ENCODE data around the gene MACROD2. TPM values are rescaled to one million over a fixed set of nuclear protein-coding genes. Genes with fewer than 3 reads are reported as not detected.

MACROD2 gene
- total and polyA plus RNA-seq, 8 donors, result 0.78 to 31.3 (median 10.9) TPM; not detected in 1

DNA sequence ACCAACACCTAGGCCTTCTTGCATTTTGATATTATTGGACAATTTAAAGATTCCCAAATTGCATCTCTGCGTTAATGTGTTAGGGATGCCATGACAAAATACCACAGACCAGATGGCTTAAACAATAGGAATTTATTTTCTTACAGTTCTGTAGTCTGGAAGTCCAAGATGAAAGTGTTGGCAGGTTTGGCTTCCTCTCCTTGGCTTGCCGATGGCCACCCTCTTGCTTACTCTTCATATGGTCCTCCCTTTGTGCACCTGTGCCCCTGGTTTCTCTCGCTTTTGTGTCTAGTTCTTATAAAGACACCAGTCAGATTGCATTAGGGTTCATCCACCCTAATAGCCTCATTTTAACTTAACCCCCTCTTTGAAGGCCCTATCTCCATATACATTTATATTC lies 1184.5 kb downstream of the MACROD2 start:
- no peaks in the 10 kb centered on the region for H3K4me1 ChIP-seq
- H3K4me3 ChIP-seq, result no peak overlapping the region
- H3K27ac ChIP-seq, result no peak overlapping the region
- peaks cover 0 to 14% (median 9%) of the 10 kb centered on the region in 4 donors for H3K9me3 ChIP-seq
- WGBS, 5 donors, result 90 to 97% (median 96%) methylated on average over 3 of the region's 3 CpGs
- H3K36me3 ChIP-seq, result no peaks in the 10 kb centered on the region
- TF ChIP-seq EP300 (IDR thresholded peaks at IDR 0.05), result no peak
- TF ChIP-seq POLR2A (IDR thresholded peaks at IDR 0.05), result no peak
- TF ChIP-seq, protein P1, sequence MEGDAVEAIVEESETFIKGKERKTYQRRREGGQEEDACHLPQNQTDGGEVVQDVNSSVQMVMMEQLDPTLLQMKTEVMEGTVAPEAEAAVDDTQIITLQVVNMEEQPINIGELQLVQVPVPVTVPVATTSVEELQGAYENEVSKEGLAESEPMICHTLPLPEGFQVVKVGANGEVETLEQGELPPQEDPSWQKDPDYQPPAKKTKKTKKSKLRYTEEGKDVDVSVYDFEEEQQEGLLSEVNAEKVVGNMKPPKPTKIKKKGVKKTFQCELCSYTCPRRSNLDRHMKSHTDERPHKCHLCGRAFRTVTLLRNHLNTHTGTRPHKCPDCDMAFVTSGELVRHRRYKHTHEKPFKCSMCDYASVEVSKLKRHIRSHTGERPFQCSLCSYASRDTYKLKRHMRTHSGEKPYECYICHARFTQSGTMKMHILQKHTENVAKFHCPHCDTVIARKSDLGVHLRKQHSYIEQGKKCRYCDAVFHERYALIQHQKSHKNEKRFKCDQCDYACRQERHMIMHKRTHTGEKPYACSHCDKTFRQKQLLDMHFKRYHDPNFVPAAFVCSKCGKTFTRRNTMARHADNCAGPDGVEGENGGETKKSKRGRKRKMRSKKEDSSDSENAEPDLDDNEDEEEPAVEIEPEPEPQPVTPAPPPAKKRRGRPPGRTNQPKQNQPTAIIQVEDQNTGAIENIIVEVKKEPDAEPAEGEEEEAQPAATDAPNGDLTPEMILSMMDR (IDR thresholded peaks at IDR 0.05), result no peak
- no peak for TF ChIP-seq POLR2AphosphoS5 (IDR thresholded peaks at IDR 0.05)
- intact Hi-C loops (cut with DNase I; ENCODE audit: low total_unique reads), result no loop called here
- no peaks in the 10 kb centered on the region for H3K27me3 ChIP-seq
- DNase-seq, result no peak

DNA sequence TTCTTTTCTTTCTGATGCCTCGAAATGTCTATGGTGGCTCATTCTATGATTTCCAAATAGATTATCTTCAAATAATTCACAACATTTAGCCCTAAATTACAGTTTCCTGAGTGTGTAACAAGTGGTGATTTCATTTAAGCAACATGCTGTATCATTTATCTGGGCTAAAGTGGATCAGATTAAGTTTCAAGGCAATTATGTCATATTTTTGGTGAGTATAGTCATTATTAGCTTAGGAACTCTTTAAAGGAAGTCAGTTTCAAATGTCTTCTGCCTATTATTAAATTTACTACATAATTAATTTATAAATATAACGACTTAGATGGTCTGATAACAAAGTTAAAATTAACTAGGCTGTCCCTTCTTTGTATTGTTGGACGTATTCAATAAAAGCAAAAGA lies 1190.0 kb downstream of the MACROD2 start:
- Histone ChIP-seq H3K27me3 (no peaks in the 10 kb centered on the region), H3K36me3 (no peaks in the 10 kb centered on the region), H3K4me3 (no peak overlapping the region), H3K4me1 (no peaks in the 10 kb centered on the region), H3K27ac (no peak overlapping the region), H3K9me3 (no peaks in the 10 kb centered on the region)
- 60 to 69% (median 65%) methylated on average over 3 of the region's 3 CpGs for WGBS, 5 donors
- DNase-seq, result no peak
- intact Hi-C loops (cut with DNase I; ENCODE audit: low total_unique reads), result no loop called here
- TF ChIP-seq POLR2A (IDR thresholded peaks at IDR 0.05) (no peak), POLR2AphosphoS5 (IDR thresholded peaks at IDR 0.05) (no peak), EP300 (IDR thresholded peaks at IDR 0.05) (no peak)
- TF ChIP-seq, protein P1 (IDR thresholded peaks at IDR 0.05), result no peak

DNA sequence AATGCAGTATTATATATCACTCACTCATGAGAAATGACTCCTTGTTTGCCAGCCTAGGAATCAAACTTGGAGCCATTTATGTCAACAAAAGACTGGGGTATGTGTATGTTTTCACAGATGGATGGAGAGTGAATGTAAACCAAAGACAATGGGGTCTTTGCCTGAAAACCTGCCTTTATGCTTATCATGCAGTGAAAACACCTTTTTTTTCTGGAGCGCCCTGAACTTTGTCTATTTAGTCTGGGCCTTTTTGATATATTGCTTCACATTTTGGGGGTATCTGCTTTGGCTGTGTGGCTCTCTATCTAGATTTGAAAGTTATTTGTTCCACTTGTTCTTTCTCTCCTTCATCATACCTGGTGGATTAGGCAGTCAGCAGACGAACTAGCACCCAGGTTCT lies 1190.6 kb downstream of the MACROD2 start:
- H3K9me3 ChIP-seq, result no peaks in the 10 kb centered on the region
- intact Hi-C loops (cut with DNase I; ENCODE audit: low total_unique reads), result no loop called here
- 43 to 80% (median 67%) methylated on average over 2 of the region's 2 CpGs for WGBS, 5 donors

DNA sequence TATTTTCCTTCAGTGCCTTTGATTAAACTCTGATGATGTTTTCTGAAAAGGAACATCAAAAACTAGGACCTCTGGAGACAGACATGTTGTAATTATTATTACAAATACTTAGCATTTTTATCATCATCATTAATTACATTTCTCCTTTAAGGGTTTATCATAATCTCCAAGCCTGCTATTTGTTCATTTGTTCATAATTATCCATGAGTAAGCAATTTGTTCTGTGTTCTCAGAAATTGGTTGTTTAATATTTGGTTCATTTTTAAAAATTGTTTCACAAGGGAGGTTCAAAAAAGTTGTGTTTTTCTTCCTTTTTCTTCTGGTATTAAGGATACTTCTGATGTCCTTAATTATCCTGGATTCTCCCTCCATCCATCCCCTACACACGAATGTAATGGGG lies 1192.3 kb downstream of the MACROD2 start:
- 83 to 94% (median 87%) methylated on average over 1 of the region's 1 CpG for WGBS, 5 donors
- TF ChIP-seq EP300 (IDR thresholded peaks at IDR 0.05), result no peak
- TF ChIP-seq POLR2A (IDR thresholded peaks at IDR 0.05), result no peak
- TF ChIP-seq POLR2AphosphoS5 (IDR thresholded peaks at IDR 0.05), result no peak
- TF ChIP-seq, protein P1 (IDR thresholded peaks at IDR 0.05), result no peak
- intact Hi-C loops (cut with DNase I; ENCODE audit: low total_unique reads), result no loop called here
- H3K4me1 ChIP-seq, result no peaks in the 10 kb centered on the region
- H3K36me3 ChIP-seq, result no peaks in the 10 kb centered on the region
- H3K4me3 ChIP-seq, result no peak overlapping the region
- no peak overlapping the region for H3K27ac ChIP-seq
- no peaks in the 10 kb centered on the region for H3K9me3 ChIP-seq
- H3K27me3 ChIP-seq, result no peaks in the 10 kb centered on the region
- no peak for DNase-seq

More for the DNA sequence above, 1190.6 kb downstream of the MACROD2 start:
- no peak for DNase-seq
- Histone ChIP-seq H3K36me3 (no peaks in the 10 kb centered on the region), H3K4me3 (no peak overlapping the region), H3K4me1 (no peaks in the 10 kb centered on the region), H3K27ac (no peak overlapping the region), H3K27me3 (no peaks in the 10 kb centered on the region)
- TF ChIP-seq POLR2A (IDR thresholded peaks at IDR 0.05) (no peak), POLR2AphosphoS5 (IDR thresholded peaks at IDR 0.05) (no peak), EP300 (IDR thresholded peaks at IDR 0.05) (no peak)
- TF ChIP-seq, protein P1 (IDR thresholded peaks at IDR 0.05), result no peak
